Body of pancreas (tissue), 4 donors: ENCODE data around the gene DNAJB2. TPM values are rescaled to one million over a fixed set of nuclear protein-coding genes. Genes with fewer than 3 reads are reported as not detected.

Experiments used
- ATAC-seq: fragments of 150-250 bp; one replicate; pipeline ENCODE4 v1.9.1; 2016
- DNase-seq, 4 donors: peaks; one replicate each; pipeline ENCODE4 v3.0.0-alpha.2; 2019
- H3K27ac ChIP-seq, 4 donors: fragments of 200-600 bp; sonication (generic); 1 replicate in 3 of 4; 2 replicates in 1 of 4; pipeline versions ENCODE4 v1.5.1 to v1.6.1; 2016 to 2019; ENCODE audit warnings: mild to moderate bottlenecking in 1 of 4, mixed read lengths in 1 of 4, moderate library complexity in 1 of 4
- H3K27me3 ChIP-seq, 2 donors: fragments of 200-600 bp; sonication (generic); one replicate each; pipeline ENCODE4 v1.6.0; 2016; ENCODE audit warnings: mild to moderate bottlenecking in 1 of 2
- H3K36me3 ChIP-seq, 2 donors: fragments of 200-600 bp; sonication (generic); replicated peaks in 1 of 2; 2 replicates each; pipeline ENCODE4 v1.5.1; 2016; ENCODE audit warnings: low read depth in 2 of 2; ENCODE audit not compliant: insufficient read depth in 1 of 2
- H3K4me1 ChIP-seq: fragments of 200-600 bp; sonication (generic); one replicate; pipeline ENCODE4 v1.6.0; 2016
- H3K4me3 ChIP-seq, 2 donors: fragments of 200-600 bp; sonication (generic); 1 replicate in 1 of 2; 2 replicates in 1 of 2; pipeline ENCODE4 v1.5.1; 2016 to 2019
- H3K9me3 ChIP-seq, 3 donors: fragments of 200-600 bp; sonication (generic); 1 replicate in 2 of 3; 2 replicates in 1 of 3; pipeline ENCODE4 v1.5.1; 2016
- POLR2A ChIP-seq, 3 donors: fragments of 450-650 bp; IDR thresholded peaks; one replicate each; pipeline ENCODE4 v1.6.1; 2016; ENCODE audit warnings: antibody characterized with exemption in 3 of 3, mild to moderate bottlenecking in 2 of 3
- WGBS, 2 donors: methylation state at CpG; one replicate each; pipeline ENCODE4 v1.1.5; 2017; 5-methylcytosine and 5-hydroxymethylcytosine counted together
- intact Hi-C: fragments of 100-400 bp; cut with DNase I; formaldehyde crosslinking; loops from one replicate; pipeline ENCODE4 v1.15.1; 2023
- total RNA-seq, 2 donors: library from RNA; depleted of rRNA; stranded (reverse); fragments of >200 nt; gene quantifications; one replicate each; pipeline ENCODE4 v1.1.0, GENCODE V29; 2016
- TF ChIP-seq, protein P1 (sequence below), 7 experiments: fragments of 450-650 bp in 4 of 7; fragments of 200-600 bp in 3 of 7; sonication (generic) in 3 of 7; IDR thresholded peaks; one replicate each; pipeline ENCODE4 v1.5.1; 2016 to 2019; ENCODE audit warnings: antibody characterized with exemption in 7 of 7

The DNAJB2 gene
- total RNA-seq, 2 donors from 2014 or later = 60.3 to 68.0 TPM

DNA sequence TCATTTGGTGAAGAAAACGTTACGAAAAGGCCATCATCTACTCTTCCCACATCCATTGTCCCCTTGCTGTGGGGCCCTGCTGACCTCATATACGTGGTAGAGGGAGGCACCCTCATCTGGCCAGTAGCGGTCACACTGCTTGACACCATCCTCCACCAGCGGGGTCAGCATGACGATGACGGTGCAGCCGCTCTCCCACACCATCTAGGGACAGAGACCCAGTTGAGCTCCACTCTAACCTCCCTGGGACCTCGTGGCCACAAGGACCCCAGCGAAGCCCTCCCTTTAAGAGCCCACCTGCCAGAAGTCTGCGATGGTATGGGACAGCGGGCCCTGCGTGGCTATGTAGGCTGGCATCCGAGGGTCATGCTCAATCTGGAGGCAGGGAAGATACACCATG is 17.0 kb downstream of the DNAJB2 start:
- Histone ChIP-seq H3K4me1 (peaks cover 17% of the 10 kb centered on the region), H3K27me3 (no peaks in the 10 kb centered on the region), H3K27ac (no peak overlapping the region), H3K4me3 (no peak overlapping the region), H3K9me3 (no peaks in the 10 kb centered on the region), H3K36me3 (no peaks in the 10 kb centered on the region)
- ATAC-seq (no peak), DNase-seq (no peak)
- intact Hi-C loops = no loop called here
- 75 to 79% methylated on average over 9 to 14 of the region's 14 CpGs for WGBS, 2 donors
- TF ChIP-seq POLR2A (IDR thresholded peaks at IDR 0.05) = no peak
- TF ChIP-seq, protein P1, sequence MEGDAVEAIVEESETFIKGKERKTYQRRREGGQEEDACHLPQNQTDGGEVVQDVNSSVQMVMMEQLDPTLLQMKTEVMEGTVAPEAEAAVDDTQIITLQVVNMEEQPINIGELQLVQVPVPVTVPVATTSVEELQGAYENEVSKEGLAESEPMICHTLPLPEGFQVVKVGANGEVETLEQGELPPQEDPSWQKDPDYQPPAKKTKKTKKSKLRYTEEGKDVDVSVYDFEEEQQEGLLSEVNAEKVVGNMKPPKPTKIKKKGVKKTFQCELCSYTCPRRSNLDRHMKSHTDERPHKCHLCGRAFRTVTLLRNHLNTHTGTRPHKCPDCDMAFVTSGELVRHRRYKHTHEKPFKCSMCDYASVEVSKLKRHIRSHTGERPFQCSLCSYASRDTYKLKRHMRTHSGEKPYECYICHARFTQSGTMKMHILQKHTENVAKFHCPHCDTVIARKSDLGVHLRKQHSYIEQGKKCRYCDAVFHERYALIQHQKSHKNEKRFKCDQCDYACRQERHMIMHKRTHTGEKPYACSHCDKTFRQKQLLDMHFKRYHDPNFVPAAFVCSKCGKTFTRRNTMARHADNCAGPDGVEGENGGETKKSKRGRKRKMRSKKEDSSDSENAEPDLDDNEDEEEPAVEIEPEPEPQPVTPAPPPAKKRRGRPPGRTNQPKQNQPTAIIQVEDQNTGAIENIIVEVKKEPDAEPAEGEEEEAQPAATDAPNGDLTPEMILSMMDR (IDR thresholded peaks at IDR 0.05) = no peak

DNA sequence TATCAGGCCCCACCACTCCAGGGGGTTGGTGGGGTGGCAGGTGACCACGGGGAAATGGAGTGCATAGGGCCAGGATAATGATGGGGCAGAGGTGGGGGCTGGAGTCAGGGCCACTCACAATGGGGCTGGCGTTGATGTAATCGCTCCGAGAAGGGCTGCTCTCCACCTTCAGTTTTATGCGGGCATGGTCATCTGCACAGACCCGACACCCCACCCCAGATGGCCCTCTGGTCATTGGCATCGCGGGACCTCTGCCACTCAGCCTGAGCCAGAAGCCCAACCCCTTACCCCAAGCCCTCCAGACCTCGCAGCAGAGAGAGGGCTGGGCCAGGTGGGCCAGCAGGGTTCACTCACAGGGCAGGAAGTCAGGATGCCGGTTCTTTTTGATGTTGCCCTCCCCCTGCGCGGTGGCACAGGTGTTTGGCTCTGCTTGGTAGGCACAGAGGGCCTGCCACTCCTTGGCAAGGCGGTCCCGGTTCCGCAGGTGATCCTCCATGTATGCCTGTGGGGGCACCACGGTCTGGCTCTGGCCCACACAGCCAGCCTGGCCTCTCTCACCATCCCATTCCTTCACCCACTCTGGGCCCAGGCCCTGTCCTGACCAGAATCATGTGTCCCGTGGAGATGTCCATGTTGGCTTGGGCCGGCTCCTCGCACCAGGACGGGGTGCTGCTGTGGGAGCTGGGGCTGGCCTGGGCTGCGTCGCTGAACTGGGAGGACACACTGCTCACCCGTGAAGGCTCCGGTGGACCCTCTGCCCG is 17.6 kb downstream of the DNAJB2 start:
- no peak for TF ChIP-seq POLR2A (IDR thresholded peaks at IDR 0.05)
- TF ChIP-seq, protein P1 (IDR thresholded peaks at IDR 0.05) = no peak
- no peaks in the 10 kb centered on the region for H3K36me3 ChIP-seq
- intact Hi-C loops = no loop called here
- WGBS, 2 donors = 72 to 78% methylated on average over 5 to 23 of the region's 25 CpGs
- no peak for DNase-seq
- no peak overlapping the region for H3K4me3 ChIP-seq
- no peaks in the 10 kb centered on the region for H3K27me3 ChIP-seq
- peaks cover 17% of the 10 kb centered on the region for H3K4me1 ChIP-seq
- H3K27ac ChIP-seq = no peak overlapping the region
- H3K9me3 ChIP-seq = no peaks in the 10 kb centered on the region
- no peak for ATAC-seq

GRCh38 chr2:219297766-219298456 is 18.7 kb downstream of the DNAJB2 start:
- H3K9me3 ChIP-seq = no peaks in the 10 kb centered on the region
- H3K4me1 ChIP-seq = peaks cover 17% of the 10 kb centered on the region
- H3K27me3 ChIP-seq = no peaks in the 10 kb centered on the region
- WGBS, 2 donors = 64 to 66% methylated on average over 8 to 14 of the region's 14 CpGs
- no peak for TF ChIP-seq POLR2A (IDR thresholded peaks at IDR 0.05)
- TF ChIP-seq, protein P1 (IDR thresholded peaks at IDR 0.05) = no peak
- intact Hi-C loops = no loop called here
- H3K27ac ChIP-seq = no peak overlapping the region
- H3K4me3 ChIP-seq = no peak overlapping the region
- DNase-seq = no peak
- no peak for ATAC-seq
- H3K36me3 ChIP-seq = no peaks in the 10 kb centered on the region

- Histone ChIP-seq H3K27me3 (no peaks in the 10 kb centered on the region), H3K36me3 (no peaks in the 10 kb centered on the region), H3K27ac (no peak overlapping the region), H3K4me1 (peaks cover 17% of the 10 kb centered on the region), H3K9me3 (no peaks in the 10 kb centered on the region), H3K4me3 (no peak overlapping the region)
- TF ChIP-seq POLR2A (IDR thresholded peaks at IDR 0.05) = no peak
- TF ChIP-seq, protein P1 (IDR thresholded peaks at IDR 0.05) = peak; percentile 96 to 99 (median 97)
- ATAC-seq (peak; percentile 70), DNase-seq (peak; percentile 87 to 93 (median 90))
- 22 to 75% methylated on average over 3 to 15 of the region's 15 CpGs for WGBS, 2 donors
- intact Hi-C loops = no loop called here
Measured at GRCh38 chr2:219298759-219299371, 19.7 kb downstream of the DNAJB2 start.
